H1 (cell line): ENCODE measurements around the gene SRRM3. TPM values are rescaled to one million over a fixed set of nuclear protein-coding genes. Genes with fewer than 3 reads are reported as not detected.

ENCODE experiments used
- ATF2 ChIP-seq: IDR thresholded peaks from 2 replicates; pipeline ENCODE4 v1.6.1; 2012; ENCODE audit warnings: low read length, inconsistent platforms
- ATF3 ChIP-seq: IDR thresholded peaks from 2 replicates; pipeline ENCODE4 v1.6.1; 2011; ENCODE audit warnings: low read depth, mild to moderate bottlenecking, low read length; ENCODE audit not compliant: insufficient read depth
- BCL11A ChIP-seq, 2 experiments: IDR thresholded peaks; one replicate each; pipeline ENCODE4 v1.6.1; 2011; ENCODE audit warnings: low read depth in 2 of 2, low read length in 2 of 2, mild to moderate bottlenecking in 2 of 2
- CEBPB ChIP-seq: IDR thresholded peaks from 2 replicates; pipeline ENCODE4 v1.6.1; 2012; ENCODE audit warnings: low read depth, low read length
- CTCF ChIP-seq, 3 experiments: IDR thresholded peaks; 1 replicate in 2 of 3; 2 replicates in 1 of 3; pipeline versions ENCODE4 v1.5.1 to v1.6.1; 2011; ENCODE audit warnings: low read length in 3 of 3, mild to moderate bottlenecking in 3 of 3, inconsistent platforms in 2 of 3, low read depth in 1 of 3, moderate library complexity in 1 of 3; ENCODE audit not compliant: insufficient read depth in 1 of 3; ENCODE audit errors: control extremely low read depth in 1 of 3
- EP300 ChIP-seq, 2 experiments: IDR thresholded peaks; 1 replicate in 1 of 2; 2 replicates in 1 of 2; pipeline ENCODE4 v1.6.1; 2011 to 2012; ENCODE audit warnings: low read depth in 2 of 2, low read length in 2 of 2, mild to moderate bottlenecking in 2 of 2, borderline replicate concordance in 1 of 2, inconsistent platforms in 1 of 2, moderate library complexity in 1 of 2
- KDM1A ChIP-seq: fragments of 200-600, 300-600 bp; sonication (generic); IDR thresholded peaks from 2 replicates; pipeline ENCODE4 v1.7.1; 2016; ENCODE audit warnings: mild to moderate bottlenecking, low read length, borderline replicate concordance
- PHF8 ChIP-seq: fragments of 200-600 bp; sonication (generic); conservative IDR thresholded peaks from 2 replicates; pipeline ENCODE4 v1.7.1; 2012; ENCODE audit warnings: low read depth, mild to moderate bottlenecking, inconsistent platforms, low read length, moderate library complexity
- POLR2A ChIP-seq, 2 experiments: IDR thresholded peaks; 1 replicate in 1 of 2; 2 replicates in 1 of 2; pipeline ENCODE4 v1.6.1; 2011; ENCODE audit warnings: low read depth in 2 of 2, low read length in 2 of 2, mild to moderate bottlenecking in 2 of 2; ENCODE audit errors: control extremely low read depth in 1 of 2
- POLR2AphosphoS5 ChIP-seq: IDR thresholded peaks from 2 replicates; pipeline ENCODE4 v1.6.1; 2011; ENCODE audit warnings: low read depth, low read length
- RNF2 ChIP-seq: fragments of 200-900, 300-1000 bp; sonication (generic); IDR thresholded peaks from 2 replicates; pipeline ENCODE4 v1.7.1; 2016; ENCODE audit warnings: borderline replicate concordance, low read depth, mild to moderate bottlenecking, antibody characterized with exemption, low read length; ENCODE audit not compliant: poor library complexity, severe bottlenecking; ENCODE audit errors: missing control alignments
- SAP30 ChIP-seq: fragments of 300-600 bp; sonication (generic); IDR thresholded peaks from 2 replicates; pipeline ENCODE4 v1.7.1; 2012; ENCODE audit warnings: low read length, moderate library complexity, mild to moderate bottlenecking, inconsistent platforms; ENCODE audit not compliant: insufficient read depth, insufficient replicate concordance
- SIRT6 ChIP-seq: IDR thresholded peaks from one replicate; pipeline ENCODE4 v1.7.1; 2012; ENCODE audit warnings: low read length, inconsistent platforms
- SP2 ChIP-seq: IDR thresholded peaks from 2 replicates; pipeline ENCODE4 v1.6.1; 2012; ENCODE audit warnings: mild to moderate bottlenecking, low read length, inconsistent platforms
- SP4 ChIP-seq: IDR thresholded peaks from 2 replicates; pipeline ENCODE4 v1.6.1; 2012; ENCODE audit warnings: low read length, inconsistent platforms
- SUZ12 ChIP-seq: fragments of 200-600 bp; sonication (generic); IDR thresholded peaks from 2 replicates; pipeline ENCODE4 v1.6.1; 2012; ENCODE audit warnings: mild to moderate bottlenecking, inconsistent platforms, low read length, moderate library complexity, mixed read lengths
- polyA plus RNA-seq, 7 experiments: library from polyadenylated mRNA; depleted of rRNA in 3 of 7; stranded (reverse) in 5 of 7; unstranded in 2 of 7; fragments of >200 nt in 5 of 7; fragments of 200-250 nt in 2 of 7; gene quantifications; 1 replicate in 5 of 7; 2 replicates in 1 of 7; 4 replicates in 1 of 7; pipeline versions ENCODE4 v1.2.1 to v1.2.3, GENCODE V29; 2011 to 2013; ENCODE audit warnings: missing spikeins in 2 of 7, mixed read lengths in 2 of 7
- total RNA-seq: library from RNA; stranded (reverse); fragmentation: NEBNext Ultra II Directional; extraction: Animal tissue kit (Norgen Biotek cat#: 25700); gene quantifications from 2 replicates; pipeline ENCODE4 v1.2.1, GENCODE V29; 2021

SRRM3 gene
- total and polyA plus RNA-seq, 2 of the 8 experiments (the other 6 are each of a cell fraction or from before 2014, with no cell fraction given): 10.4 to 17.4 TPM

- TF ChIP-seq SUZ12 (no peak), POLR2A (IDR thresholded peaks at IDR 0.05; ENCODE audit: control extremely low read depth in 1 of 2, low read depth in 2 of 2, low read length in 2 of 2) (no peak), KDM1A (no peak), CEBPB (no peak), EP300 (IDR thresholded peaks at IDR 0.05; ENCODE audit: borderline replicate concordance in 1 of 2, low read depth in 2 of 2, low read length in 2 of 2) (no peak), PHF8 (no peak), ATF3 (no peak), SP4 (no peak), SIRT6 (no peak), RNF2 (no peak), SP2 (no peak), SAP30 (no peak), CTCF (IDR thresholded peaks at IDR 0.05; ENCODE audit: control extremely low read depth in 1 of 3, insufficient read depth in 1 of 3, low read depth in 1 of 3, low read length in 3 of 3) (peak in 2 of 3 experiments; percentile 92 to 95; a peak in 3 of 4 replicates), POLR2AphosphoS5 (no peak), BCL11A (IDR thresholded peaks at IDR 0.05; ENCODE audit: low read depth in 2 of 2, low read length in 2 of 2) (no peak), ATF2 (no peak)
These were observed 61.1 kb downstream of the SRRM3 start (continued) for GRCh38 chr7:76262683-76263402.
